Activated T-helper 9 cell treated with anti-CD3 and anti-CD28 coated beads, Interleukin-2, amount 50 U/mL, for 16 hours (primary cell): ENCODE results near the gene ACOT11.

Experiments used
- DNase-seq: peaks from one replicate; pipeline ENCODE4 v3.0.0-alpha.2; 2020; ENCODE audit warnings: low read depth

ACOT11 gene

DNA sequence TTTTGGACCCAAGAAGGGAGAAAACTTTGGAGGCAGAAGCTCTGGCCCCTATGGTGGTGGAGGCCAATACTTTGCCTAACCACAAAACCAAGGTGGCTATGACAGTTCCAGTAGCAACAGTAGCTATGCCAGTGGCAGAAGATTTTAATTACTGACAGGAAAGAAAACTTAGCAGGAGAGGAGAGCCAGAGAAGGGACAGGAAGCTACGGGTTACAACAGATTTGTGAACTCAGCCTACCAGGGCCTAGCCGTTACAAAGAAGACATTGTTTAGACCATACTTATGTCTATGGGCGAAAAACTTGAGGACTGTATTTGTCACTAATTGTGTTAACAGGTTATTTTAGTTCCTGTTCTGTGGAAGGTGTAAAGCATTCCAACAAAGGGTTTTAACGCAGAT is 10.4 kb upstream of the ACOT11 start:
- no peak for DNase-seq

DNA sequence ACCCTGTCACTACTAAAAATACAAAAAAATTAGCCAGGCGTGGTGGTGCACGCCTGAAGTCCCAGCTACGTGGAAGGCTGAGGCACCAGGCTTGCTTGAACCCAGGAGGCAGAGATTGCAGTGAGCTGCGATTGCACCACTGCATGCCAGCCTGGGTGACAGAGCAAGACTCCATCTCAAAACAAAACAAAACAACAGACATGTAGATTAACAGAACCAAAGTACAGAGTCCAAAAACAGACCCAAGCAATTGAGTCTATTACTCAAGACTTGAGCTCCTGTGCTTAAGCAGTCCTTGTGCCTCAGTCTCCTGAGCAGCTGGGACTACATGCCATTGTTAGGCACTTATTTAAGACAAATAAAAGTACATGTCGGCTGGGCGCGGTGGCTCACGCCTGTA is 9.5 kb upstream of the ACOT11 start:
- DNase-seq: no peak

- no peak for DNase-seq
Observed at GRCh38 chr1:54540582-54541295, 7.3 kb upstream of the ACOT11 start.

- DNase-seq: peak; percentile 32
Observed at GRCh38 chr1:54542120-54542961, 5.7 kb upstream of the ACOT11 start.

DNA sequence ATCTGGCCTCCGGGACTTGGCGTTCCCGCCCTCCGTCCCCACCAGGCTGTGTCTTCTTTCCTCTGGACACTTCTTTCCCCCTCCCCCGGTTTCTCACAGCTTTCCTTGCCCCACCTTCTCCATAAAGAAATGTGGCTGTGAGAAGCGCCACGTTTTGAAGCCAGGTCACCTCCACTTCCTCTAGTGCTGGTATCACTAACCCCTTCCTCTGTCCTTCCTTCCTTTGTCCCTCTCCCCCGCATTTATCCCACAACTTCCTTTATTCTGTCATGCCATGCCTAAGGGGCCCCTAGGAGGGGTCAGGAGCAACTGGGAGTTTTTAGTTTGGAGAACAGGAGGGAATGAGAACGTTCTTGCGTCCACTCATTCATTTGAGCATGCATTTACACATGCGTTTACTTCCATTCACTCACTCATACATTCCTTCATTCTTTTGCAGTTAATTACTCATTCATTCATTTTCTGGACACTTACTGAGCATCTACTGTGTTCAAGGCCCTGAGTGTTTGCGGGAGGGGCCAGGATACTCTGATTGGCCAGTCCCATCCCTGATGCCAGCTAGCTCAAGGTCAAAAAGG is 5.0 kb upstream of the ACOT11 start:
- DNase-seq: no peak

DNA sequence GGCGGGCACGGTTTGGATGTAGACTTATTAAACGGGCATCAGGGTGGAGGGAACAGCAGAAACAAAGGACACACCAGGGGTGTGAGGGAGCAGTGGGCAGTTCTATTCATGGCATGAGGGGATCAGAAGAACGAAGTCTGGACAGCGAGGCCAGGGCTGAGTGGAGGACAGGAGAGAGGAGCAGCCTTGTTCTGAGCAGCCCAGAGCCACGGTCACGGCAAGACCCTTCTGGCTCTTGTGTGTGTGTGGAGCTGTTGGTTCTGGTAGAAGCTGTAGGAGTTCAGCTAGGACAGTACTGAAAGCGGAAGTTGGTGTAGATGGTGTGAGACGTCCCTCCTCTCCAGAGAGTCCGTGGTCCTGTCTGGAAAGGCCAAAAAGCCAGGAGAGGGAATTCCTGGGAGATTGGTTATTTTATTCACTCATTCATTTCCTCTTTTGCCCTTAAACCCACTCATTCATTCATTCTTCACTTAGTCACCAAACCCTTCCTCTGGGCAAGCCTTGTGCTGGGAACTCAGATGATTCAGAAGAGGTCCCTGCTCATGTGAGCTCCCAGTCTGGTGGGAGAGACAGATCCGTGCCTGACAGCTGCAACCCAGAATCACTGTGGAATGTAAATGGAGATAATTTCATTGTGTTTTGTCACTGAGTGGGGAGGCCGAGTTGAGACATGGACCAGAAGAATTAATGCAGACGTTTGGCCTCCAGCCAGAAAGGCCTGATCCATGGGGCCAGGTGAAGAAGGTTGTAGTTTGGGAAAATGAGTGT is 4.1 kb upstream of the ACOT11 start:
- DNase-seq: no peak

DNA sequence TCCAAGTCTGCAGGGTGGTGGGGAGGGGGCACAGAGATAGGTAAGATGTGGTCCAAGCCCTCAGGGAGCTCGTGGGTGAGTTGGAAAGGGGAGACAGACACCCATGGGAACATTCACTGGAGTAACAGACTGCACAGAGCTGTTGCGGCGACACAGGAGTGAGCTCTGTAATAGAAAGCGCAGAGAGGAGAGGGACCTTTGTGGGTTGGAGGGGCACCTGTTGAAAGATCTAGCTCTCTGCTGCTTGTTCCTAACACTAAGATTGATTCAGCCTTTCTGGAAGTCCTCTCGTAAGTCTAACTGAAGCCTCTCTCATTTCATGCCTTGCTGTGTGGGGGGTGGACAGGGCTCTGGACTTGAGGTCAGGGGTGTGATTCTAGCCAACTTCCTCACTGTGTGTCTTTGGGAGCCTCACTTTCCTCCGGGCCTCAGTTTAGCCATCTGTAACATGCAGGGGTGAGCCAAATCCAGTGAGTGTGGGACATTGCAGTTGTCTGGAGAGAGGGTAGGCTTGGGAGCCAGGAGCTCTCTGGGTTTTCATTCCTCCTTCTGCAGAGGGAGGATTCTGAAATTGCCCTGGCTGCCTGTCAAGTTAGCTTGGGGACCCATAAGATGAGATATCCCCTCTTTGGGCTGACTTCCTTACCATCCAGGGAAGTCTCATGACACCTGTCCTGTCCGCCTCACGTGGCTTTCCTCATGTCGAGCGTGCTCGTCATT is 2.0 kb upstream of the ACOT11 start:
- DNase-seq: no peak

GRCh38 chr1:54546651-54547401 is 1.2 kb upstream of the ACOT11 start:
- DNase-seq: no peak

DNA sequence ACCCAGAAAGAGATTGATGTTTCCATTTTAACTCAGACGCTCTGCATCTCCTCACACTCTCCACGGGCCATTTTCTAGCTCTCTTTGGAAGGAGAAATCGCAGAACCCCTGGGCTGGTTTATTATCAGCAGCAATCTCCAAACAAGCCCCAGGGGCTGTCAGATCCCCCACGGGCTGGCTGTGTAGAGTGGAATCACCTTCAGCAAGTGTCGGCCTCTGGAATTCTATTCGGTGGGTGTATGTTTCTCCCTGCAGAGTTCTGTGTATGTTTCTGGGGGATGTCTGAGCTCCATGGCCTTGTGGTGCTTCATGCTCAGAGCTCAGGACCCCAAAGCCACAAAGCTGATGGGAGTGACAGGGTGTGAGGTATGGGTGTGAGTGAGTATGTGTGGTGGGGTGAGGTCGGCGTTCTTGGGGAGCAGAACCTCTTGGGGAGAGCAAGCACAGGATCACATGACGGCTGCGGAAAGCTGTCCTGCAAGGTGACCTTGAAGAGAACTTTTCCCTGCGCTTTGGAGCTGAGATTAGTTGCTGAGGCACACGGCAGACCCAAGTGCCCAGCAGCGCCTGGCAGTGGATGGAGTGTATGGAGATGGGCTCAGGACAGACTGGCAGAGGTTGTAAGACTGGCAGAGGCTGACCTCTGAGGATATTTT is 489 bp downstream of the ACOT11 start:
- no peak for DNase-seq

DNA sequence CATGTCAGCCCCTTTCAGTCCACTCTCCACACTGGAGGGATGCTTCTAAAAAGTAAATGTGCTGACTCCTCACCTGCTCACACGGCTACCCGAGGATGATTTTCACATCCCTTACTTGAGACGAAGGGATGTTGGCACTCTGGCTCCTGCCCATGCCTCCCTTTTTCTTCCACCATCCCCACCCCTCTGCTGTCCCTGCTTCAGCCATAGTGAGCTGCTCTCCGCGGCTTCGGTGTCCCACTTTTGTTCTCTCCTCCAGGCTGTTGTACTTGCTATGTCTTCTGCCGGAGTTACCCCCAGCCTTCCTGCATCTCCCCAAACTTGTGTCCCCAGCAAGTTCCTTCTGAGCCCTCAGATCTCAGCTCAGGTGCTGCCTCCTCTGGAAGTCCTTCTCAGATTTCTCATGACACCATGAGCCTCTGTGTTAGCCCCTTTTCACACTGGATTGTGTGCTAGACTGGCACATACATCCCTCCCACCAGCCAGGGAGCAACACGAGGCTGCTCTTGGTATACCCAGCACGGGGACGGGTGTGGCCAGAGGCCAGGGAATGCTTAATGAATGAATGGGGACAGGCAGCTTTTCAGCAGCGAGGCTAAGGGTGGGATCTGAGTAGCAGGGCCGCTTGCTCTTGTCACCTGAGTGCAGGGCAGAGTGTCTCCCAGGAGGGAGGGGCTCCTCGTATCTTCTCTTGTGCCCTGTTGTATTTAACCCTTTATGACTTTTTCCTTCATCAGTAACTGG is 1.3 kb downstream of the ACOT11 start:
- no peak for DNase-seq

DNA sequence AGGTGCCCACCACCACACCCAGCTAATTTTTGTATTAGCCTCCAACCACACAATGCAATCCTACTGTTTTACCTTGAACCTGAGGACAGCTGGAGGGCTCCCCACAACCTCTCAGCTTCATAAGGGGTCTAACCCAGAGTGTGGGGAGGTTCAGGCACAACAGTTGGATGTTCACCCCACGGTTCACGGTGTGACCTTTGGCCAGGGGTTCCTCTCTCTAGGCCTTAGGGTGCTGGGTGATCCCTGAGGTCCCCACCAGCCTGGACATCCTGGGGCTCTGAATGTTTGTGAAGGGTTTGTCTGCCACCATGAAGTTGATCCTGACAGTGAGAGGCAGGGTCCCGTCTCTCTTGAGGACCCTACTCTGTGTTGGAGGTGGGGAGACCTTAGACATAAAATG is 3.9 kb downstream of the ACOT11 start:
- no peak for DNase-seq

DNA sequence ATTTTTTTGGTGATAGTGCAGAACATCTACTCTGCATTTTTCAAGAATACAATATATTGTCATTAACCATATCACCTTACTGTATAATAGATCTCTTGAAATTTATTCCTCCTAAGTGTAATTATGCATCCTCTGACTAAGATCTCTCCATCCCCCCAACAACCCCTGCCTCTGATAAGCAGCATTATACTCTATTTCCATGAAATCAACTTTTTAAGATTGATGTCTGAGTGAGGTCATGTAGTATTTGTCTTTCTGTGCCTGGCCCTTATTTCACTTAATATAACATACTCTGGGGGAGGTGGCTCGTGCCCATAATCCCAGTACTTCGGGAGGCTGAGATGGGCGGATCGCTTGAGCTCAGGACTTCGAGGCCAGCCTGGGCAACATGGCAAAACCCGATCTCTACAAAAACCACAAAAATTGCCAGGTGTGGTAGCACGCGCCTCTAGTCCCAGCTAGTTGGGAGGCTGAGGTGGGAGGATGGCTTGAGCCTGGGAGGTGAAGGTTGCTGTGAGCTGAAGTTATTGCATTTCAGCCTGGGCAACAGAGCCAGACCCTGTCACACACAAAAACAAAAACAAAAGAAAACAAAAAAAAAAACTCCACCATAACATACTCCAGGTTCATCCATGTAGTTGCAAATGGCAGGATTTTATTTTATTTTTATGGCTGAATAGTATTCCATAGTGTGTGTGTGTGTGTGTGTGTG is 5.7 kb downstream of the ACOT11 start:
- no peak for DNase-seq

GRCh38 chr1:54556110-54556509 is 8.1 kb downstream of the ACOT11 start:
- no peak for DNase-seq

DNA sequence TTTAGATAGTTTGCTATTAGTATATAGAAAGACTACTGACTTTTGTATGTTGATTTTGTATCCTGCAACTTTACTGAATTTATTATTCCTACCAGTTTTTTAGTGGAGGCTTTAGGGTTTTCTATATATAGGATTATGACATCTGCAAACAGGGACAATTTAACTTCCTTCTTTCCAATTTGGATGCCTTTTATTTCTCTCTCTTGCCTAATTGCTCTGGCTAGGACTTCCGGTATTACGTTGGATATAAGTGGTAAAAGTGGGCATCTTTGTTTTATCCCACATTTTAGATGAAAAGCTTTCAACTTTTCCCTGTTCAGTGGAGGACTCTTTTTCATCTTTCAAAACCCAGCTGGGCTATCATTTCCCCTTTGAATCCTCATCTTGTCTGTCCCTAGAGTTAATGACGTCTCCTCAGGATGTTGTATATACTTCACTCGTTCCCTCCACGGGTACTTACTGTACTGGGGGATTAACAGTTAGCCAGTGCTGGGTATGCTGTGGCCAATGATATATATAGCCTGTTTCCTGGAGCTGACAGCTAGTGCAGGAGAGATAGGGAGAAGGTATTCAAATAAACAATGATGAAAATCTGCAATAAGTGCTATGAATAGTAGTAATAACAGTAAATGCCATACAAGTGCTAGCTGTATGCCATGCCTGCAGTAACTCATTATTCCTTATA is 9.8 kb downstream of the ACOT11 start:
- DNase-seq: no peak

GRCh38 chr1:54558434-54559030 is 10.5 kb downstream of the ACOT11 start:
- no peak for DNase-seq

- DNase-seq: no peak
Observed at GRCh38 chr1:54559111-54559548, 11.1 kb downstream of the ACOT11 start.

DNA sequence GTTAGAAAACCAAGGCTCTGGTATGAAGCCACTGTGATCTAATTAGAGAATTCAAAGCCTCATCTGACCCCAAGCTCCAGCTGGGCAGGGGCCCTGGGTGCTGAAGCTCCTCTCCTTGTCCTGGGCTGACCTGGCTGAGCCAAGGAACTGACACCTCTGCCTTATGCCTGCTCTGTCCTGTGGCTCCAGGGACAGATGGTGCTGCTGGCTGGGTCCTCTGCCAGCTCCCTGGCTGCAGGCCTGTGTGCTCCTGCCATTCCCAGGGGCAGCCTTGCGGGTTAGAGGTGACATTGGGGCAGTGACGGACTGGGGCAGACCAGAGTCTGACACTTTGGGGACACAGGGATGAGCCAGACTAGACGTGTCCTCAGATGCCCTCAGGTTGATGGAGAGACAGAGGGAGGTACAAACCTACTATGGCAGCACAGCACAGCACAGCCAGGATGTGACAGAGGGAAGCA is 11.8 kb downstream of the ACOT11 start:
- DNase-seq: no peak
